Kasumi-1 (cell line): ENCODE measurements around the gene CIAO3.
A peak's percentile ranks its signal among the peaks of the same experiment; 100 is the strongest.
"Not testable (repeated sequence)": the region's sequence is repeated elsewhere in the genome, so short reads cannot be mapped to it uniquely, and the experiment has no call there.

Source experiments
- DNase-seq, 2 experiments: peaks; one replicate each; lab custom pipeline; 2025; lab: John Stamatoyannopoulos, UW

CIAO3 gene

GRCh38 chr16:760065-760464 lies 19.3 kb upstream of the CIAO3 start:
- no peak for DNase-seq

GRCh38 chr16:759110-759910 lies 18.5 kb upstream of the CIAO3 start:
- DNase-seq: no peak

GRCh38 chr16:756428-756827 lies 15.6 kb upstream of the CIAO3 start:
- DNase-seq: no peak

- DNase-seq: peak in 1 of 2 experiments; percentile 12
These were observed 13.9 kb upstream of the CIAO3 start for GRCh38 chr16:754656-755055.

- DNase-seq: not testable (repeated sequence)
These were observed 13.4 kb upstream of the CIAO3 start for GRCh38 chr16:754121-754607.

DNA sequence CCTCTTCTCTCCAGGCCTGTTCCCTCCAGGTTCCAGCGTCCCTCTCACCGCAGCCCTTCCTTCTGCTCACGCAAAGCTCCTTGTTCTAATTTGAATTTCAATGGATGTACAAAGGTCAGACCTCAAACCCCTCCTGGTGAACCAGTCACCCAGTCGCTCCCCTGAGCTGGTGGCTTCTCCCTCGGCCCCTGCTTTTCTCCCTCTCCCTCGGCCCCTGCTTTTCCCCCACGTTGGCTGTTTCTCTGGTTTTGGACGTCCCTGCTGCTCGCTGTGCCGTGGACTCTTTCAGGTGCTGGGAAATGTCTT lies 11.2 kb upstream of the CIAO3 start:
- DNase-seq: no peak

DNA sequence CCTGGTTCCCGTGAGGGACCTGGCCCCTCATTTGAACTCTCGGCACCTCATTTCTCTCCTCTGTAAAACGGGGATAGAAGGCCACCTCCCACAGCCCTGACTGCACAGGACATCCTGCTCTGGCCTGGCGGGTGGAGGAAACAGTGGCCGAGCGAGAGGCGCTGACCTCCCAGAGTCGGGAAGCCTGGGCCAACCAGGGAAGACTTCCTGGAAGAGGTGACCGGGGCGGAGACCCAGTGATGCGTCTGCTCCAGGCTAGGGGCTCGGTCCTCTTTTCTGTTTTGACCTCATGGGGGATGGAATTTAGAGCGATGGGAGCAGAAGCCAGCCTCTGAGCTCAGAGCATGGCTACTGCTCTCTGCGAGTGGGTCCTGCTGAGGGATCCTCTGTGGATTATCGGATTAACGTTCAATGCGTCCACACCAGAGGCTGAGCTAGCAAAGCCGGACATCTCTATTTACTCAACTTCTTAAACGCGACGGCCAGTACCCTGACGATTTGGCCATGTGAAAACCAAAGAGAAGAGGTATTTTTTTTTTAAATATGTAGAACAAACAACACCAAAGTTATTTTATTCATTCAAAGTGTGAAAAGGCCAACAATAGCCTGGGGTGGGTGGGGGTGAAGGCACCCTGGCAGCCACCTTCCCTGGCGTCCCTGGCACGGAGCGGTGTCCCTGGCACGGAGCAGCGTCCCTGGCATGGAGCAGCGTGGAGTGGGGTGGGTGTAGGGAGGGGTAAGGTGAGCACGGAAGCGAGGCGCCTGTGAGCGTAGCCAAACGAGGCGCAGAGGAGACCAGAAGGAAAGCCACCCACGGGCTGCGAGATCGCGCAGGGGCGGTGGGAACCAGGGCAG lies 10.6 kb upstream of the CIAO3 start:
- no peak for DNase-seq

DNA sequence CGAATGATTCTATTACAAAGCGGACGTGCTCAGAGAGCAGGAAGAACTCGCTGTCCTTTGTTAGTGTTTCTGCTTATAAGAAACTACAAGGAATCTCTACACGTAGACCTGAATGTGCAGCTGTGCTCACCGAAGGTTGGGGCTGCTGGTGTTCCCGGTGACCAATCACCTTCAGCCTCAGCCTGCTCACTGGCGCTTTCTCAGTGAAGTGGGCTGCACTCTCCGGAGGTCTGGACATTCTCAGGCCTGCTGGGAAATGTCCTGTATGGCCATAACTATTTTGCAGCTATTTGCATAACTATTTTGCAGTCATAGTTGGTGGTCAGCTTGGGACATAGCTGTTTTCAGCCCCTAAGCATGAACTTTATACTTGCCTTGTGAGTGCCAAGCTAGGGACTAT lies 9.7 kb upstream of the CIAO3 start:
- DNase-seq: no peak

- DNase-seq: no peak
These were observed 8.2 kb upstream of the CIAO3 start for GRCh38 chr16:749010-749409.

DNA sequence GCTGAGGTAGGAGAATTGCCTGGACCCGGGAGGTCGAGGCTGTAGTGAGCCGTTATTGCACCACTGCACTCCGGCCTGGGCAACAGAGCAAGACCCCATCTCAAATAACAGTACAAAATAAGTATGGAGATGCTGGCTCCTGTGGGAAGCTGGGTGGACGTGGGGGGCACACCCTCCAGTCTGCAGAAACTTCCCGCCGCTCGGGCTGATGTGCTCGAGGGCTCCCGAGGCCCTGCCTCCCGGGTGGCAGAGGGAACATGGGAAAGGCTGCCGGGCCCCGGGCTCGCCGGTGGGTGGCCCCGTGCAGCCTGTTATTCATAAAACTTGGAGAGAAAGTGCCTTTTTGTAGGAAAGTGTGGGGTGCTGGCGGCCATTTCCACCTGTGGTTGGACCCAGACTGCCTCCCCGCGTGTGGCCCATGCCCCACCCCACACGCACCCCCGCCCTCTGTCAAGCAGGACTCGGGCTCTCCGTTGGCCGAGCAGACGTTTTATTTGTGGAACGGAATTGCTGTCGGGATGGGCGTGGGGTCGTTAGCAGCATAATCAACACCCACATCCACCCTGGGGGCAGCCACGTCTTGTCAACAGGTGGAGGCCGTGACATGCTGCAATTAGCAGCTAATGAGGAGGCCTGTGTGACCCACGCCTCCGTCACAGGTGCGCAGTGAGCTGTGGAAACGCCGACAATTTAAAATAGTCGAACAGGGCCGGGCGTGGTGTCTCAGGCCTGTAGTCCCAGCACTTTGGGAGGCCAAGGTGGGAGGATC lies 7.4 kb upstream of the CIAO3 start:
- no peak for DNase-seq

DNA sequence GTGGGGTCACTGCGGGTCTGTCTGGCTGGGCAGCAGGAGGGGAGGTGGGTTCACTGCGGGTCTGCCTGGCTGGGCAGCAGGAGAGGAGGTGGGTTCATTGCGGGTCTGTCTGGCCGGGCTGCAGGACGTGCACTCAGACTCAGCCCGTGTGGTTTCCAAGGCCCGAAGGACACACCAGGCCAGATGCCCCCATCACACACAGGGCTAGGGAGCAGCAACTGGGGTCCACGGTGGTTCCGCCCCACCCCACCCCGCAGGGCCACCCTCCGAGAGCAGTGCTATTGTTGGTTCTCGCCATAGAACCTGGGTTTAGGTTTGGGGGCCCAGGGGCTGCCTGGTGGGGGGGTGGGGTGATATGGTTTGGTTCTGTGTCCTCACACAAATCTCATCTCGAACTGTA lies 5.8 kb upstream of the CIAO3 start:
- no peak for DNase-seq

DNA sequence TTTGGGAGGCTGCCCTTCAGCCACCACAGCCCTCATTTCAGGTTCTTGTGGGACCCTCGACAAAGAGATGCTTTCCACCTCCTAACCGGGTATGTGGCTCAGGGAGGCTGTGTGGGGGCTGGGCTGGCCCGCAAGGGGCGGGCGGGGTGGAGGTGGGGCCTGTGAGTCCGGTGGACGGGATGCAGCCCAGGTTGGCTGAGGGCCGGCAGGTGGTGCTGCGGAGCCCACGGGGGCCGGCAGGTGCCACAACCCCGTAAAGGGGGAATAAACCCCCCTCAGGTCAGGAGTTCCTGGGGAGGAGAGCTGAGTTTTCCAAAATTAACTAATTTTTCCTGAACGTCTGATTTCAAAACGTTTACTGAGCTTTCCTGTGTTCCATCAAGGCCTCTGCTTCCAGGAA lies 4.9 kb upstream of the CIAO3 start:
- DNase-seq: no peak

DNA sequence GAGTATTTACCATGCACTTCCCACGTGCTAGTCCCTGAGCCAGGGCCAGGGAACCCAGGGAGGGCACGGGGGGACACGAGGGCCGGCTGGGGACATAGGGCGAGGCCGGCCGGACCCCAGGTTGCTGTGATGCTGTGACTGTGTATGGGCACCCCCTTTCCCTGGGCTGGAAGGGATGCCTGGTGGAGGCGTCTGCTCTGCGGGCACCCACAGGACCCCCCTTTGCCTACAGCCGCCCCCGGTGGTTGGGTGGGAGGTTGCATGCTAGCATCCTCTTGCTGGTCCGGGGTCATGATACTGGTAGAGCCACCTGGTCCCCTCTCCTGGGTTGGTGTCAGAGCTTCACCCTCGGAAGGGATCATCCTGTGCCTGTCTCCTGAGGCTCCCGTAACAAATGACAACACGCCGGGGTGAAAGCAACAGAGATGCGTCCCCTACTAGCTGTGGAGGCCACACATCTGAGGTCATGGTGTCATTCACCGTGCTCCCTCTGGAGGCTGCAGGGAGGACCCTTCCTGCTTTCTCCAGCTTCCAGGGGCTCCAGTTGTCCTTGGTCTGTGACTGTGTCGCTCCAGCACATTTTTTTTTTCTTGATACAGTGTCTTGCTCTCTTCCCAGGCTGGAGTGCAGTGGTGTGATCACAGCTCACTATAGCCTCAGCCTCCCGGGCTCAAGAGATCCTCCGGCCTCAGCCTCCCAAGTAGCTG lies 3.1 kb upstream of the CIAO3 start:
- DNase-seq: no peak

DNA sequence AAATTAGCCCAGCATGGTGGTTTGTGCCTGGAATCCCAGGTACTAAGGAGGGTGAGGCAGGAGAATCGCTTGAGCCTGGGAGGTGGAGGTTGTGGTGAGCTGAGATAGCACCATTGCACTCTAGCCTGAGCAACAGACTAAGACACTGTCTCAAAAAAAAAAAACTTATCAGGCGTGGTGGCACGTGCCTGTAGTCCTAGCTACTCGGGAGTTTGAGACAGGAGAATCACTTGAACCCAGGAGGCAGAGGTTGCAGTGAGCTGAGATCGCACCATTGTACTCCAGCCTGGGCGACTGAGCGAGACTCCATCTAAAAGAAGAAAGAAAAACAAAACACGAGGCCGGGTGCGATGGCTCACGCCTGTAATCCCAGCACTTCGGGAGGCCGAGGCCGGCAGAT lies 2.1 kb upstream of the CIAO3 start:
- DNase-seq: not testable (repeated sequence)

DNA sequence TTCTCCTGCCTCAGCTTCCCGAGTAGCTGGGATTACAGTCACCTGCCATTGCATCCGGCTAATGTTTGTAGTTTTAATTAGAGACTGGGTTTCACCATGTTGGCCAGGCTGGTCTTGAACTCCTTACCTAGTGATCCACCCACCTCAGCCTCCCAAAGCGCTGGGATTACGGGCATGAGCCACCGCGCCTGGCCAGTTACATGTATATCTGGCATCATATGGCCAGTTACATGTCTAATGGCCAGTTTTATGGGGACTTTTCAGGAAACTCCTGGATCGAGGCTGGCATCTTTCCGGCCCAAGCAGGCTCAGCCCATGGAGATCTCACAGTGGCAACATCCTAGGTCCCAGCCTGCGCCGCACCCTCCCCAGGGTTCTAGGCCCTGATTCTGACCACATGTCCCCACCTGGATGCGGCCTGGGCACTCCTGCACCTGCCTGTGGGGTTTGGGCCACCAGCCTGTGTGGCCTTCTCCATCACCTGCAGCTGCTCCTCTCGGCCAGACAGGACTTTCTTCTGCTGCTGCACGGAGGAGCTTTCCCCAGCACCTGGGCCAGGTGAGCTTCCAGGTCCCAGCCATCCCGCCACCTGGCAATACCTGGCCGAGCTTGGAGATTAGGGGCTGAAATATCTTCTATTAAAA lies 1.3 kb upstream of the CIAO3 start:
- no peak for DNase-seq

- DNase-seq: no peak
These were observed 386 bp downstream of the CIAO3 start for GRCh38 chr16:740459-740763.

DNA sequence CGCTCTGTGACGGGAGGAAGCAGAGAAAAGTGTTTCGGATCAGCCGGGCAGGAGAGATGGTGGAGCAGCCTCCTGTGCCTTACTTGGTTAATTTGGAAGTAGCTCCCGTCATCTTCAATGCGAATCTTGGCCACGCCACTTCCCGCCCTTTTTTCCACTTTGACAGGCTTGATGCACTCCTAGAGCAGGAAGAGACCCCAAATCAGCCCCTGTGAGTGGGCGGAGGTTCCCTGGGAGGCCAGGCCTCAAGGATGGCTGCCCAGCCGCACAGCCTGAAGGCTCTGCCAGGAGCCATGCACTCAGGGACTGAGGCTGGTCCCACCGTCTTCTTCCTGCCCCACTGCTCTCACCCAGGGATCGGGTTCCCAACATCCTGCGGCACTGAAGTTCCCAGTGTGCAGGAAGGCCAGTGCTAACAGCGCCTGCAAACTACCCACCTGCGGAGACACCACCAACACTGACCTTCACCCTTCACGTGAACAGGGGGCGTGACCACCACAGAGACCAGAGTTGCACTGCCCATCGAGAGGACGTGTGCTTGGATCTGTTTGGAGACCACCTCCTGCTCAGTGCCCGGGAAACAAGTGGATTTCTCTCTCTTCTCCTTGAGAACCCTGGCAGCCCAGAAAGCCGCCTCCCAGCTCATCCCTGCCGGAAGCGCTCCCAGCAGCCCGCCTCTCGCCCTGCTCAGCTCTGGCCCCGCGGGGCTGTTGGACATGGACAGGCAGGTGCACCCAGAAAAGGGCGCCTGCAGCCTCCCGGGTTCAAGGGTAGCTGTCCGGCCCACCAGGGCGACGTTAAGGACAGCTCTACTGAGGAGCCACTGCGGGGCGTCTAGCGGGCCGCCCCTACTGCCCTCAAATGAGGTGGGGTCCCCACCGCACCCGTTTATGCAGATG lies 988 bp downstream of the CIAO3 start:
- DNase-seq: no peak

GRCh38 chr16:736936-737481 lies 3.8 kb downstream of the CIAO3 start:
- DNase-seq: no peak

- no peak for DNase-seq
These were observed 4.8 kb downstream of the CIAO3 start for GRCh38 chr16:735982-736453.
